Heart left ventricle (tissue), 16 donors: Measurements from ENCODE around the gene CCL3. TPM values are rescaled to one million over a fixed set of nuclear protein-coding genes. Genes with fewer than 3 reads are reported as not detected.

Source experiments
- ATAC-seq, 4 donors: fragments of 200-7000 bp; cut with Tn5 transposase; one replicate each; pipeline ENCODE4 v1.9.1; 2020 to 2022; ENCODE audit warnings: moderate library complexity in 4 of 4, mild to moderate bottlenecking in 3 of 4, moderate number of reproducible peaks in 1 of 4
- DNase-seq, 5 donors: peaks; one replicate each; pipeline ENCODE4 v3.0.0-alpha.2; 2020
- H3K27ac ChIP-seq, 12 donors: fragments of 200-600 bp; sonication (generic) in 4 of 12; one replicate each; pipeline versions ENCODE4 v1.5.0 to v1.8.0; 2016 to 2022; ENCODE audit warnings: mild to moderate bottlenecking in 2 of 12
- H3K27me3 ChIP-seq, 9 donors: fragments of 200-600 bp; sonication (generic) in 2 of 9; one replicate each; pipeline versions ENCODE4 v1.5.1 to v1.8.0; 2016 to 2022; ENCODE audit warnings: mild to moderate bottlenecking in 3 of 9
- H3K36me3 ChIP-seq, 9 donors: fragments of 200-600 bp; sonication (generic) in 2 of 9; one replicate each; pipeline versions ENCODE4 v1.5.0 to v1.8.0; 2018 to 2022; ENCODE audit warnings: mild to moderate bottlenecking in 2 of 9
- H3K4me1 ChIP-seq, 12 donors: fragments of 200-600 bp; sonication (generic) in 4 of 12; one replicate each; pipeline versions ENCODE4 v1.5.0 to v1.8.0; 2016 to 2022; ENCODE audit warnings: mild to moderate bottlenecking in 3 of 12
- H3K4me3 ChIP-seq, 12 donors: fragments of 200-600 bp; sonication (generic) in 4 of 12; one replicate each; pipeline versions ENCODE4 v1.5.0 to v1.8.0; 2017 to 2022; ENCODE audit warnings: mild to moderate bottlenecking in 9 of 12, moderate library complexity in 4 of 12
- H3K9me3 ChIP-seq, 12 donors: fragments of 200-600 bp; sonication (generic) in 4 of 12; one replicate each; pipeline versions ENCODE4 v1.5.0 to v1.8.0; 2016 to 2022; ENCODE audit warnings: mild to moderate bottlenecking in 1 of 12
- POLR2A ChIP-seq, 2 donors: fragments of 450-650 bp; IDR thresholded peaks; one replicate each; pipeline ENCODE4 v1.6.1; 2017; ENCODE audit warnings: antibody characterized with exemption in 2 of 2, mild to moderate bottlenecking in 2 of 2, moderate library complexity in 2 of 2
- WGBS, 4 donors: extraction: QIAGEN DNeasy Blood & Tissue Kit in 2 of 4; methylation state at CpG; one replicate each; pipeline versions ENCODE4 v1.1.5 to v1.1.7; 2013 to 2018; 5-methylcytosine and 5-hydroxymethylcytosine counted together
- intact Hi-C, 10 donors: fragments of 100-400 bp; cut with DNase I; formaldehyde crosslinking; loops; one replicate each; pipeline versions ENCODE4 v1.11.1 to v1.14.2; 2022
- polyA plus RNA-seq, 2 donors: library from polyadenylated mRNA; stranded (reverse); fragments of 200-250 nt; gene quantifications; one replicate each; pipeline ENCODE4 v1.2.3, GENCODE V29; 2013
- total RNA-seq, 9 donors: library from RNA; depleted of rRNA in 2 of 9; stranded (reverse); fragments of >200 nt in 2 of 9; fragmentation: NEBNext Ultra II Directional in 3 of 9; extraction: Animal tissue kit (Norgen Biotek cat#: 25700) in 3 of 9; gene quantifications; one replicate each; pipeline versions ENCODE4 v1.1.0 to v1.2.4, GENCODE V29; 2016 to 2023
- TF ChIP-seq, protein P1 (sequence below), 12 donors: fragments of 200-600 bp; sonication (generic) in 4 of 12; IDR thresholded peaks; one replicate each; pipeline versions ENCODE4 v1.5.0 to v1.8.0; 2018 to 2022; ENCODE audit warnings: antibody characterized with exemption in 12 of 12, mild to moderate bottlenecking in 5 of 12
- donor health status: ischemic (EF 13 %, LVEDD 7.1; RV severe dilation, severe dysfunction).
- donor health status: healthy with polysubstance abuse.
- donor health status: DM: no; HTN: yes; CAD: no.
- donor health status: DM: no; HTN: no; CAD: no.
- donor health status: ischemic (EF 25% LVEDD 6.9; RV normal size, moderate dysfunction).
- donor health status: ischemic (EF 25% LVEDD 5.7; RV mildly dilated, moderate dysfunction).
- donor health status: healthy.
- donor health status: DM: yes; HTN: yes; CAD: no.
- donor health status: ischemic (EF 35%, LVEDD 5.7; RV mildly dilated, moderate dysfunction).
- donor health status: nonischemic (EF 11% LVEDD 7.7; RV severe dilation, severe dysfunction).
- donor health status: DM: yes; HTN: yes; CAD: no.
- donor health status: PGD.
- donor health status: ischemic (EF 29% LVEDD 5.4; RV normal size, mild dysfunction).
- donor health status: nonischemic (EF 23%, LVEDD 6.1; RV moderate dilation, normal function).

Gene CCL3
- total and polyA plus RNA-seq, 11 donors, result 0.21 to 22.5 (median 0.57) TPM; not detected in 3

DNA sequence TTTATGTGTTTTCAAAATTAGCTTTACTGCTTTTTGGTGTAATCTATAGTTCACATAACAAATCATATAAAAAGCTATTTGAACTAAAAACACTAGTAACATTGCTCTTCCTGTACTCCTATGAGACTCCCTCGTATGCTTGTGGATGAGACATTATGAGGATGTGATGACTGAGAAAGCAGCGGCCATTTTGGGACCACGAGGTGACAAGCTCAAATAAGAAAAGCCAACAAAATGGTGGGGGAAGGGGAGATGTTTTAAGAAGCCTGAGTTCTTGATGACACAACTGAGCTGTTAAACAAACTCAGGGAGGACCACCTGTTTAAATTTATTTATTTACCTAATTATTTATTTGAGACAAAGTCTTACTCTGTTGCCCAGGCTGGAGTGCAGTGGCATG, 21.4 kb downstream of the CCL3 start:
- no peak overlapping the region for H3K4me3 ChIP-seq
- peaks cover 0 to 3% (median 0%) of the 10 kb centered on the region in 9 donors for H3K27me3 ChIP-seq
- H3K9me3 ChIP-seq, result no peaks in the 10 kb centered on the region
- no peaks in the 10 kb centered on the region for H3K4me1 ChIP-seq
- no peak for ATAC-seq
- no peak for TF ChIP-seq POLR2A (IDR thresholded peaks at IDR 0.05)
- TF ChIP-seq, protein P1, sequence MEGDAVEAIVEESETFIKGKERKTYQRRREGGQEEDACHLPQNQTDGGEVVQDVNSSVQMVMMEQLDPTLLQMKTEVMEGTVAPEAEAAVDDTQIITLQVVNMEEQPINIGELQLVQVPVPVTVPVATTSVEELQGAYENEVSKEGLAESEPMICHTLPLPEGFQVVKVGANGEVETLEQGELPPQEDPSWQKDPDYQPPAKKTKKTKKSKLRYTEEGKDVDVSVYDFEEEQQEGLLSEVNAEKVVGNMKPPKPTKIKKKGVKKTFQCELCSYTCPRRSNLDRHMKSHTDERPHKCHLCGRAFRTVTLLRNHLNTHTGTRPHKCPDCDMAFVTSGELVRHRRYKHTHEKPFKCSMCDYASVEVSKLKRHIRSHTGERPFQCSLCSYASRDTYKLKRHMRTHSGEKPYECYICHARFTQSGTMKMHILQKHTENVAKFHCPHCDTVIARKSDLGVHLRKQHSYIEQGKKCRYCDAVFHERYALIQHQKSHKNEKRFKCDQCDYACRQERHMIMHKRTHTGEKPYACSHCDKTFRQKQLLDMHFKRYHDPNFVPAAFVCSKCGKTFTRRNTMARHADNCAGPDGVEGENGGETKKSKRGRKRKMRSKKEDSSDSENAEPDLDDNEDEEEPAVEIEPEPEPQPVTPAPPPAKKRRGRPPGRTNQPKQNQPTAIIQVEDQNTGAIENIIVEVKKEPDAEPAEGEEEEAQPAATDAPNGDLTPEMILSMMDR (IDR thresholded peaks at IDR 0.05), result no peak
- no peak for DNase-seq
- no peaks in the 10 kb centered on the region for H3K36me3 ChIP-seq
- H3K27ac ChIP-seq, result peak overlapping the region in 1 of 12 donors; percentile 1
- intact Hi-C loops, result no loop called here
- 73 to 78% (median 76%) methylated on average over 3 of the region's 3 CpGs for WGBS, 4 donors

DNA sequence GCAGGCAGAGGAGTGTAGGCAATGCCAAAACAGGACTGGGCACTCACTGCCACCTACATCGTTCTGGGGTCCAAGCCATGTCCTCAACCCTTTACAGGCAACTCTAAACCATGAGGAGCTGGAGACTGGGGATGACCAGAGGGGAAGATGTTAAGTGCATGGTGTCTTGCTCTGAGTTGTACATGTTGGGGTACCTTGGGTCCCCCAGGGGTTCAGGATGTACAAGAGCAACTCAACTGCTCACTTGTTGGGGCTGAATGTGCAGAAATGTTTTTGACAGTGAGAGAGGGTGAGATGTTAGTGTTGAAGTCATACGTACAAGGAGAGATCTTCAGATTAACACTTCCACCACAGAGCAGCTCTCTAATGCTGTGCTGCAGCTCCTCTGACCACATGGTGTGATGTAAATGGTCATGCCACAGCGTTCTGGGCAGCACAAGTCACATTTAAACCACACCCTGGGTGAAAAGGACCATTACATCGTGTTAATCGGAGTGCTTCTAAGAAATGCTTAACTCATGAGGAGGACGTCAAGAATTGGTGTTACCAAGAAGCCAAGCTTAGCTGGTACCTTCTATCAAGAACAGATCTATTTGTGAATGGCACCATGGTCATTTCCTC, 23.5 kb downstream of the CCL3 start:
- DNase-seq, result no peak
- TF ChIP-seq, protein P1 (IDR thresholded peaks at IDR 0.05), result no peak
- no peak for TF ChIP-seq POLR2A (IDR thresholded peaks at IDR 0.05)
- H3K9me3 ChIP-seq, result no peaks in the 10 kb centered on the region
- intact Hi-C loops, result no loop called here
- 80 to 88% (median 88%) methylated on average over 6 of the region's 6 CpGs for WGBS, 4 donors
- H3K27ac ChIP-seq, result peak overlapping the region in 2 of 12 donors; percentile 22 to 67
- H3K27me3 ChIP-seq, result no peaks in the 10 kb centered on the region
- H3K4me1 ChIP-seq, result no peaks in the 10 kb centered on the region
- peak in 2 of 4 donors; percentile 27 to 62 for ATAC-seq
- no peak overlapping the region for H3K4me3 ChIP-seq
- H3K36me3 ChIP-seq, result no peaks in the 10 kb centered on the region

DNA sequence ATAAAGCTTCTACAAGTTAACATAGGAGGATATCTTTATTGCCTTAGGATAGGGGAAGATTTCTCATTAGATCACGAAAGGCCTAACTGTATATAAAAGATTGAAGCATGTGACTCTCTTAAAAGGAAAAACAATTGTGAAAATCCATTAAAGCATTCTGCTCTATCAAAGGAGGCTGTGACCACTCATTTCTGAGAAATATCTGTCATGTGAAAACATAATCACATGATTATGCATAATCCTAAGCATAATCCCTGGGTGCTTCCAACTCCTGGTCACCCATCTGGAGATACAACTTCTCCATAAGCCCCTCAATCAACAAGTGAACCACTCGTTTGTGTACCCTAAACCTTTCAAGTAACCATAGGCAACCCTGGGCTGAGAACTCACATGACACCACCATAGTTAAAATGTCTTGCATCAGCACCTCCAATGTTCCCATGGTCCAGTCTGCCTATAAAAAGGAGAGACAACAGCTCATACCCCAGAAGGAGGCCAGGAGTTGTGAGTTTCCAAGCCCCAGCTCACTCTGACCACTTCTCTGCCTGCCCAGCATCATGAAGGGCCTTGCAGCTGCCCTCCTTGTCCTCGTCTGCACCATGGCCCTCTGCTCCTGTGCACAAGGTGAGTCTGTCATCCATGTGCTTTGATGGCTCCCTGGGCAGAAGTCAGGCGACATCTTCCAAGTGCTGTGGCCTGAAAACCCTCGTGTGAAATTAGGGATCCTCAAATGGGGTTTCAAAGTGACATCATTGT, 26.0 kb downstream of the CCL3 start, which contains the start of gene CCL18:
Gene CCL18 (plus strand): TSS at position 487 of the 756 bp plus-strand sequence. CDS start 71 bp downstream, at position 558.
- WGBS, 4 donors, result 72 to 77% (median 74%) methylated on average over 5 of the region's 5 CpGs
- TF ChIP-seq, protein P1 (IDR thresholded peaks at IDR 0.05), result no peak
- no peak for TF ChIP-seq POLR2A (IDR thresholded peaks at IDR 0.05)

DNA sequence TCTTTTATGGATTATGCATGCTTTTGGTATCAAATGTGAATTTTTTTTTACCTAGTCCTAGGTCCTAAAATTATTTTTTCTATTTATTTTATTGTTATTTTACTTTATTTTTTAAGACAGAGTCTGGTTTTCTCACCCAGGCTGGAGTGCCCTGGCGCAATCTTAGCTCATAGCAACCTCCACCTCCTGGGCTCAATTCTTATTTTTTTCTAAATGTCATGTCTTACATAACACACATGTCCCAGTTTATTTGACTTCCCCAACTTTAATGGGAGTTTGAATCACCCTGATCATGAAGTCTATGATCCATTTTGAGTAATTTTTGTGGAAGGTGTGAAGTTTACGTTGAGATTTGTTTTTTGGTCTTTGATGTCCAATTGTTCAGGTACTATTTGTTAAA, 29.1 kb downstream of the CCL3 start:
- Histone ChIP-seq H3K9me3 (no peaks in the 10 kb centered on the region), H3K27me3 (no peaks in the 10 kb centered on the region), H3K36me3 (no peaks in the 10 kb centered on the region), H3K4me1 (peaks cover 0 to 9% (median 0%) of the 10 kb centered on the region in 12 donors), H3K4me3 (no peak overlapping the region), H3K27ac (no peak overlapping the region)
- intact Hi-C loops, result no loop called here
- TF ChIP-seq POLR2A (IDR thresholded peaks at IDR 0.05), result no peak
- TF ChIP-seq, protein P1 (IDR thresholded peaks at IDR 0.05), result no peak
- no peak for ATAC-seq
- no peak for DNase-seq
- 89 to 94% (median 91%) methylated on average over 2 of the region's 2 CpGs for WGBS, 4 donors

More for the DNA sequence above, 26.0 kb downstream of the CCL3 start, which contains the start of gene CCL18:
- ATAC-seq (no peak), DNase-seq (no peak)
- no peaks in the 10 kb centered on the region for H3K36me3 ChIP-seq
- no peak within 1 kb of the TSS for H3K4me3 ChIP-seq
- no peak within 1 kb of the TSS for H3K27ac ChIP-seq
- H3K27me3 ChIP-seq, result no peaks in the 10 kb centered on the region
- intact Hi-C loops, result no loop called here
- H3K4me1 ChIP-seq, result no peaks in the 10 kb centered on the region
- H3K9me3 ChIP-seq, result no peaks in the 10 kb centered on the region
